Neuron (in vitro differentiated cells): ENCODE data around the gene THAP2.
A peak's percentile ranks its signal among the peaks of the same experiment; 100 is the strongest.

Experiments
- H2AFZ ChIP-seq: one replicate; pipeline ENCODE4 v1.6.1; 2013; ENCODE audit warnings: low read depth, mild to moderate bottlenecking, inconsistent platforms, low read length, moderate library complexity
- H3K27me3 ChIP-seq: one replicate; pipeline ENCODE4 v1.6.1; 2013; ENCODE audit warnings: low read length; ENCODE audit not compliant: insufficient read depth
- H3K36me3 ChIP-seq: one replicate; pipeline ENCODE4 v1.6.1; 2013; ENCODE audit warnings: low read length; ENCODE audit not compliant: insufficient read depth
- H3K4me1 ChIP-seq: one replicate; pipeline ENCODE4 v1.6.1; 2013; ENCODE audit warnings: low read length; ENCODE audit not compliant: insufficient read depth
- H3K4me3 ChIP-seq: 2 replicates; pipeline ENCODE4 v1.5.1; 2013; ENCODE audit warnings: mild to moderate bottlenecking, low read length, moderate library complexity
- H3K9me3 ChIP-seq: one replicate; pipeline ENCODE4 v1.6.1; 2013; ENCODE audit warnings: low read length

THAP2 gene

DNA sequence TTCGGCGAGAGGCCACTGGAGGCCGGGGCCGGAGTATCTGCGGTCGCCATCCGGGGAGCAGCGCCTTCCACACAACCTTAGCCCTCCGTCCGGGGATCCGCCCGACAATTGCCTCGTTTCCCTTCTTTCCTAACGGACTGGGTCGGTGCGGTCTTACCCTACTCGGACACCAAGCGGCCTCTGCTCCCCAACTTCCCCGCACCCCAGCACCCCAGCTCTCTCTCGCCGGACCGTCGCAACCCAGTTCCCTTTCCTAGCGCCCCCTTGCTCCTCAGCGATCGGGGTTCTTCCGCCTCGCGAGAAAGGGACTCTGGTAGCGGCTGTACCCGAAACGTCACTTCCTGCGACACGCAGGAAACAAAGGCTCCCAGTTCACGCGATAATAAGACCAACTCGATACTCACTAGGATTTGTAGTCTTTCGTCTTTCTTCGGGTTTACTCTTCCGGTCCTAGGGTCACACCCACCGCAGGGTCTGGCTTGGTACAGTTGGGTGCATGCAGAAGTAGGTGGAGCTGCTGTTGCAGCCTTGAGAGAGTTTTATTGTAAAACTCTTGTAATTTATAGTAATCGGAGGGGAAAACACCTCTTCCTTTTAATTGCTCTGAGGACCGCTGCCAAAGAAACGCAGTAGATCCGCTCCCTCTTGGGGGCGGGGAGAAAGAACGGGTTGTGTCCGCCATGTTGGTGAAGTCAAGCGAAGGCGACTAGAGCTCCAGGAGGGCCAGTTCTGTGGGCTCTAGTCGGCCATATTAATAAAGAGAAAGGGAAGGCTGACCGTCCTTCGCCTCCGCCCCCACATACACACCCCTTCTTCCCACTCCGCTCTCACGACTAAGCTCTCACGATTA lies at the start of gene THAP2, which contains the start of gene ZFC3H1:
THAP2 (plus strand) TSS at position 741 of the 850 bp plus-strand sequence. CDS start 209 bp downstream, outside the sequence.
ZFC3H1 (minus strand) TSS at position 288 of the 850 bp plus-strand sequence; CDS start at position 50, 238 bp downstream.
- Histone ChIP-seq H3K36me3 (peaks cover 21% of the 10 kb centered on the region), H3K27me3 (no peaks in the 10 kb centered on the region), H3K4me3 (peak within 1 kb of the TSS; percentile 88), H3K9me3 (no peaks in the 10 kb centered on the region), H2AFZ (peak within 1 kb of the TSS; percentile 66), H3K4me1 (peaks cover 14% of the 10 kb centered on the region)

DNA sequence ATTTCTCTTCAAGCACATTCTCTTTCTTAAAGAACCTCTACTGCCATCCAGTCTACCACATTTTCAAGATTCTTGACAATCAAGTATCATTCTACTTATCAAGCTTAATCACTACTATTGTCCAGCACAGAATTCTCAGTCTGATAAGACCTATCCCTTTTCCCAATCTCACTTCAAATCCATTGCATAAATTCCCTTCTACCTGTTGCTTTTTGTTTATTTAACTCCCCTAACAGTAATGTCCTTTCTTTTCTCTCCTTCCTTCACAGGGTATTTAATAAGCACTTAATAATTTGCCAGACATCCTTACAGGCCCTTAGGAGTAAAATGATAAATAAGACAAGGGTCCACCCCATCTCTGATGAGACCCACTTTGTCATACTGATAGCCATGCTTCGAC lies 42.2 kb upstream of the THAP2 start:
- Histone ChIP-seq H3K36me3 (peaks cover 89% of the 10 kb centered on the region), H2AFZ (no peak overlapping the region), H3K4me1 (no peaks in the 10 kb centered on the region), H3K9me3 (no peaks in the 10 kb centered on the region), H3K27me3 (no peaks in the 10 kb centered on the region), H3K4me3 (no peak overlapping the region)

- H3K4me3 ChIP-seq, result no peak overlapping the region
- H3K27me3 ChIP-seq, result no peaks in the 10 kb centered on the region
- no peaks in the 10 kb centered on the region for H3K9me3 ChIP-seq
- H3K36me3 ChIP-seq, result peaks cover 92% of the 10 kb centered on the region
- H2AFZ ChIP-seq, result no peak overlapping the region
- no peaks in the 10 kb centered on the region for H3K4me1 ChIP-seq
Observed at GRCh38 chr12:71625476-71625875, 38.6 kb upstream of the THAP2 start.

- Histone ChIP-seq H3K4me3 (no peak overlapping the region), H3K27me3 (no peaks in the 10 kb centered on the region), H3K9me3 (no peaks in the 10 kb centered on the region), H3K36me3 (peaks cover 91% of the 10 kb centered on the region), H2AFZ (no peak overlapping the region), H3K4me1 (no peaks in the 10 kb centered on the region)
Observed at GRCh38 chr12:71626098-71626497, 38.0 kb upstream of the THAP2 start.

DNA sequence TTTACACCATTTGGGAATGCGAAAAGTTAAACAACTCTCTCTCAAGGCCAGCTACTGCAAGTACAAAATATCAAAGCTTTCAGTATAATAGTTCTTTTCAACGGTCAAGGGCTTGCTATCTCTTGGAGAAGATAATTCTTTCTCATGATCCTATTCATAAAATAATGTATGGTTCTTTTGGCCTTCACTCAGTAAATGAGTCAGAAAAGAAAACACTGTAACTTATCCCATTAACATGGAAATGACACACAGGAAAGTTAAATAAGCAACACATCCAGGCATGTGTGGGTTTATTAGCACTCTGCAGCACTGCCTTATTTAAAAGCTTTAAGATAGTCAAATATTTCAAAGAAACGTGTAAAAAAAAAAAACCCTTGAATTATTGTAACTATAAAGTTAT lies 37.3 kb upstream of the THAP2 start:
- no peaks in the 10 kb centered on the region for H3K27me3 ChIP-seq
- H3K4me3 ChIP-seq, result no peak overlapping the region
- H2AFZ ChIP-seq, result no peak overlapping the region
- H3K36me3 ChIP-seq, result peaks cover 92% of the 10 kb centered on the region
- H3K4me1 ChIP-seq, result no peaks in the 10 kb centered on the region
- H3K9me3 ChIP-seq, result no peaks in the 10 kb centered on the region

- H3K9me3 ChIP-seq, result no peaks in the 10 kb centered on the region
- no peak overlapping the region for H3K4me3 ChIP-seq
- H3K36me3 ChIP-seq, result peaks cover 93% of the 10 kb centered on the region
- no peak overlapping the region for H2AFZ ChIP-seq
- H3K27me3 ChIP-seq, result no peaks in the 10 kb centered on the region
- H3K4me1 ChIP-seq, result no peaks in the 10 kb centered on the region
Observed at GRCh38 chr12:71627438-71628002, 36.6 kb upstream of the THAP2 start.

DNA sequence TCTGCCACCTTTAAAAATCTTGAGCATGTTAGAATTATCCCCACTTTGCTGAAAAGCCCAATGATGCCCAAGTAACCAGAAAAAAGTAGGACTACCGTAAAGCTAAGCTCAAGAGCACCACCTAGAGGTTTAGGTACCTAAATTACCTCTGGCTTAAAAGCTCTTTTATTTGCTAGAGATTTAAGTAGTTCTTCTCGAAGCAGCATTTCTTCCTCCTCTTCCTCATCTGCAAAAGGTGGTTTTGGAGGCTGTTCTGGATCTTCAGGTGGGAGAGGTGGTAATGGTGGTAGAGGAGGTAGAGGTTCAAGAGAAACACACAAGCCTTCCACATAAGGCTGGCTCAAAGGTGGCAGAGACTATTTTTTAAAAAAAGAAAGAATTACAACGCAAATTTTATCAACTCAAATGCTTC lies 27.4 kb upstream of the THAP2 start:
- H3K27me3 ChIP-seq, result no peaks in the 10 kb centered on the region
- no peak overlapping the region for H2AFZ ChIP-seq
- no peaks in the 10 kb centered on the region for H3K4me1 ChIP-seq
- H3K36me3 ChIP-seq, result peaks cover 69% of the 10 kb centered on the region
- no peaks in the 10 kb centered on the region for H3K9me3 ChIP-seq
- no peak overlapping the region for H3K4me3 ChIP-seq

- no peaks in the 10 kb centered on the region for H3K9me3 ChIP-seq
- no peak overlapping the region for H2AFZ ChIP-seq
- H3K4me1 ChIP-seq, result no peaks in the 10 kb centered on the region
- peaks cover 67% of the 10 kb centered on the region for H3K36me3 ChIP-seq
- no peaks in the 10 kb centered on the region for H3K27me3 ChIP-seq
- H3K4me3 ChIP-seq, result no peak overlapping the region
Observed at GRCh38 chr12:71638499-71638898, 25.6 kb upstream of the THAP2 start.

GRCh38 chr12:71639341-71639760 lies 24.8 kb upstream of the THAP2 start:
- no peaks in the 10 kb centered on the region for H3K4me1 ChIP-seq
- no peak overlapping the region for H3K4me3 ChIP-seq
- H2AFZ ChIP-seq, result no peak overlapping the region
- no peaks in the 10 kb centered on the region for H3K9me3 ChIP-seq
- H3K36me3 ChIP-seq, result peaks cover 67% of the 10 kb centered on the region
- H3K27me3 ChIP-seq, result no peaks in the 10 kb centered on the region

- Histone ChIP-seq H3K4me3 (no peak overlapping the region), H3K36me3 (peaks cover 67% of the 10 kb centered on the region), H2AFZ (no peak overlapping the region), H3K4me1 (no peaks in the 10 kb centered on the region), H3K9me3 (no peaks in the 10 kb centered on the region), H3K27me3 (no peaks in the 10 kb centered on the region)
Observed at GRCh38 chr12:71640316-71640715, 23.8 kb upstream of the THAP2 start.

DNA sequence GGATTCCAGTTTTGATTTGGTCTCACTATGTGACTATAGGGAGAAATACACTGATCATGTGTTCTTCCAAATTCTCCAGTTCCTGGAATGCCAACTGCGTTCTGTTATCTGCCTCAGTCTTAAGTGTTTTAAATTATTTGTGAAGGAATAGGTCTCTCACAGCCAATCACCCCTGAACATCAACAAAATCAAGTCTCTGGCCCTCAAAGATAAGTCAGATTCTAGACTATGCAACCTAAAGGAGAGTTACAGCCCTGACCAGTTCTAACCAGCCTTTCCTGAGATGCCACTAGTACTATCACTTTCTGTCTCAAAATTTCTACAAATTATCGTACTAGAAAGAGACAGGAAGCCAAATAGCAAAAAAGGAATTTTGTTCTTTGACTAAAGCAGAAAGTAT lies 22.7 kb upstream of the THAP2 start:
- H3K27me3 ChIP-seq, result no peaks in the 10 kb centered on the region
- H2AFZ ChIP-seq, result no peak overlapping the region
- H3K4me3 ChIP-seq, result no peak overlapping the region
- peaks cover 60% of the 10 kb centered on the region for H3K36me3 ChIP-seq
- H3K9me3 ChIP-seq, result no peaks in the 10 kb centered on the region
- H3K4me1 ChIP-seq, result no peaks in the 10 kb centered on the region

DNA sequence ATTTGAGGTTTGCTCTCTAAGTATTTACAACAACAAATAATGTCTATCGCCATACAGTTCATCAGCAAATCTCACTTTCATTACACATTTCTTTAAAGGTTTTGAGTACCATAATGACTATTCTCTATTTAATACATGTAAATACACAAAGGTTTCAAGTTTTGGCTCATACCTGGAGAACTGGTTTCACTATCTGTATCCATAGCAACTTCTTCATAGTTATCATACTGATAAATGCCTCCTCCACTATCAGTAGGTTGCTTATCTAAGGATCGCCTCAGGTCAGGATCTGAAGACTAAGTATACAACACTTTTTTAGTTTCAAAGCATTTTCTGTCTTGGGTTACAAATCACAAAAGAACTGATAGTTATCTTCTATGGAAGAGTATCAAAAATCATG lies 21.8 kb upstream of the THAP2 start:
- H2AFZ ChIP-seq, result no peak overlapping the region
- H3K9me3 ChIP-seq, result no peaks in the 10 kb centered on the region
- H3K4me3 ChIP-seq, result no peak overlapping the region
- H3K36me3 ChIP-seq, result peaks cover 59% of the 10 kb centered on the region
- no peaks in the 10 kb centered on the region for H3K27me3 ChIP-seq
- no peaks in the 10 kb centered on the region for H3K4me1 ChIP-seq

DNA sequence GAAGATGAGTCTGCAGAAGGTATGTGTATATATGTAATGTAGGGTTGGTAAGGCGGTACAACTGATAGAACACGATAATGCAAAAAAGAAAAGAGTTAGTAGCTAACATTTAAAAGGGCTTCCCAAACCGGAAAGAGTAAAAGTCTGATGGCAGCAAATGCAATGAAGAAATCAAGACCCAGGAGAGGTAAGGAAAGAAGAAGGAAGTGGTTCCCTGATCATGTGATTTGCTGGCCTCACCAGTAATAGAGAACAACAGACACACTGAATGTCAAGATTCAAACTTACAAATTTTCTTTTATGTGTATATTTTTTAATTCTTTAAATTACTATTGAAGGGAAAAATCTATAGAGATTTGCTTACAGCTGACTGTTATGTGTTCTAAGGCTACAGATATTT lies 18.8 kb upstream of the THAP2 start:
- Histone ChIP-seq H3K36me3 (peaks cover 54% of the 10 kb centered on the region), H2AFZ (no peak overlapping the region), H3K9me3 (peaks cover 1% of the 10 kb centered on the region), H3K27me3 (no peaks in the 10 kb centered on the region), H3K4me1 (no peaks in the 10 kb centered on the region), H3K4me3 (no peak overlapping the region)
